HepG2 (cell line): ENCODE data around the gene CPSF4. TPM values are rescaled to one million over a fixed set of nuclear protein-coding genes. Genes with fewer than 3 reads are reported as not detected.

Source experiments
- ARHGAP35 ChIP-seq: sonication (generic); formaldehyde crosslinking; IDR thresholded peaks from 2 replicates; pipeline ENCODE4 v1.9.0; 2022; ENCODE audit warnings: mild to moderate bottlenecking, inconsistent platforms, moderate library complexity, missing genetic modification reagents, borderline replicate concordance
- ARID2 ChIP-seq: sonication (generic); formaldehyde crosslinking; IDR thresholded peaks from 2 replicates; pipeline ENCODE4 v1.8.1; 2022; ENCODE audit warnings: mild to moderate bottlenecking, missing genetic modification reagents, borderline replicate concordance
- CEBPB ChIP-seq: IDR thresholded peaks from 2 replicates; pipeline ENCODE4 v1.6.1; 2011; ENCODE audit warnings: low read depth, low read length, improper control_type of control experiment, borderline replicate concordance
- HNRNPK ChIP-seq: fragments of 200-400 bp; formaldehyde crosslinking; IDR thresholded peaks from 2 replicates; pipeline ENCODE4 v1.6.1; 2018; ENCODE audit warnings: low read length, low read depth, moderate library complexity, mild to moderate bottlenecking; ENCODE audit not compliant: poor library complexity, severe bottlenecking
- HOXA5 ChIP-seq: sonication (generic); formaldehyde crosslinking; IDR thresholded peaks from 2 replicates; pipeline ENCODE4 v1.4.0; 2020; ENCODE audit warnings: missing genetic modification reagents
- PCBP2 ChIP-seq: fragments of 200-400 bp; formaldehyde crosslinking; optimal IDR thresholded peaks from 2 replicates; pipeline ENCODE3; 2018; ENCODE audit warnings: low read length, low read depth; ENCODE audit not compliant: poor library complexity, severe bottlenecking
- PLSCR1 ChIP-seq: sonication (generic); formaldehyde crosslinking; IDR thresholded peaks from 2 replicates; pipeline ENCODE4 v1.5.0; 2020; ENCODE audit warnings: missing genetic modification reagents, mild to moderate bottlenecking, borderline replicate concordance
- POGK ChIP-seq: sonication (generic); formaldehyde crosslinking; conservative IDR thresholded peaks from 2 replicates; pipeline ENCODE4 v1.8.0; 2022; ENCODE audit warnings: mild to moderate bottlenecking, moderate library complexity, missing genetic modification reagents
- SALL1 ChIP-seq: sonication (generic); formaldehyde crosslinking; IDR thresholded peaks from 2 replicates; pipeline ENCODE4 v1.8.0; 2022; ENCODE audit warnings: mild to moderate bottlenecking, missing genetic modification reagents
- SOX6 ChIP-seq, 2 experiments: fragments of 450-650 bp in 1 of 2; sonication (generic) in 1 of 2; formaldehyde crosslinking in 1 of 2; IDR thresholded peaks; 2 replicates each; pipeline versions ENCODE4 v1.4.0 to v1.6.1; 2017 to 2020; ENCODE audit warnings: antibody characterized with exemption in 1 of 2, mild to moderate bottlenecking in 1 of 2, missing genetic modification reagents in 1 of 2
- XRCC5 ChIP-seq: fragments of 200-400 bp; formaldehyde crosslinking; optimal IDR thresholded peaks from 2 replicates; pipeline ENCODE3; 2017; ENCODE audit warnings: mild to moderate bottlenecking, low read length
- ZMAT5 ChIP-seq: sonication (generic); formaldehyde crosslinking; IDR thresholded peaks from 2 replicates; pipeline ENCODE4 v1.5.0; 2020; ENCODE audit warnings: mild to moderate bottlenecking, low read depth, missing genetic modification reagents, borderline replicate concordance
- ZNF546 ChIP-seq: sonication (generic); formaldehyde crosslinking; conservative IDR thresholded peaks from 2 replicates; pipeline ENCODE4 v1.8.1; 2023; ENCODE audit warnings: mild to moderate bottlenecking, missing genetic modification reagents
- ZNF557 ChIP-seq: sonication (generic); formaldehyde crosslinking; IDR thresholded peaks from 2 replicates; pipeline ENCODE4 v1.4.0; 2020; ENCODE audit warnings: missing genetic modification reagents
- ZNF567 ChIP-seq: sonication (generic); formaldehyde crosslinking; IDR thresholded peaks from 2 replicates; pipeline ENCODE4 v1.8.1; 2023; ENCODE audit warnings: mild to moderate bottlenecking, missing genetic modification reagents, borderline replicate concordance
- ZNF660 ChIP-seq: sonication (generic); formaldehyde crosslinking; IDR thresholded peaks from 2 replicates; pipeline ENCODE4 v1.5.1; 2020; ENCODE audit warnings: mild to moderate bottlenecking, low read depth, missing genetic modification reagents, borderline replicate concordance
- ZNF792 ChIP-seq: IDR thresholded peaks from 2 replicates; pipeline ENCODE4 v1.6.1; 2016
- ZSCAN29 ChIP-seq: sonication (generic); formaldehyde crosslinking; conservative IDR thresholded peaks from 2 replicates; pipeline ENCODE4 v1.4.0; 2020; ENCODE audit warnings: mild to moderate bottlenecking, missing genetic modification reagents
- ZSCAN9 ChIP-seq: IDR thresholded peaks from 2 replicates; pipeline ENCODE4 v1.6.1; 2016; ENCODE audit warnings: borderline replicate concordance
- polyA plus RNA-seq, 8 experiments: library from polyadenylated mRNA; depleted of rRNA in 3 of 8; stranded (reverse) in 7 of 8; unstranded in 1 of 8; fragments of >200 nt; fragmentation: Illumina TruSeq in 4 of 8; extraction: Trizol in 4 of 8; gene quantifications; 2 replicates each; pipeline versions ENCODE4 v1.2.1 to v1.2.3, GENCODE V29; 2011 to 2016; ENCODE audit warnings: low read depth in 4 of 8, missing spikeins in 1 of 8, mixed read lengths in 1 of 8; ENCODE audit not compliant: insufficient read depth in 1 of 8
- total RNA-seq, 5 experiments: library from RNA; depleted of rRNA; stranded (reverse); fragments of >200 nt; fragmentation: Illumina TruSeq; extraction: Trizol; gene quantifications; 2 replicates each; pipeline ENCODE4 v1.2.3, GENCODE V29; 2016; ENCODE audit warnings: low read depth in 1 of 5
- TF ChIP-seq, protein P1 (sequence below): IDR thresholded peaks from 2 replicates; pipeline ENCODE4 v1.6.1; 2016; ENCODE audit warnings: mild to moderate bottlenecking
- TF ChIP-seq, protein P2 (sequence below): sonication (generic); formaldehyde crosslinking; IDR thresholded peaks from 2 replicates; pipeline ENCODE4 v1.4.0; 2020; ENCODE audit warnings: missing genetic modification reagents

CPSF4 gene
- total and polyA plus RNA-seq, 2 of the 13 experiments (the other 11 are each of a cell fraction or from before 2014, with no cell fraction given): 34.1 to 49.6 TPM

GRCh38 chr7:99504603-99505323 is 66.0 kb downstream of the CPSF4 start, which contains the start of gene ZKSCAN5 (continued):
- TF ChIP-seq ZSCAN9 (no peak), SOX6 (IDR thresholded peaks at IDR 0.05) (no peak), SOX6 (CRISPR knock-in tag; IDR thresholded peaks at IDR 0.05) (peak; percentile 32; the same call in 1 of the 2 replicates), ARHGAP35 (no peak), ZSCAN29 (CRISPR knock-in tag) (peak; percentile 90), PLSCR1 (CRISPR knock-in tag) (no peak), HOXA5 (CRISPR knock-in tag) (0 out of 2 replicates have a peak, but pooled peaks have one; percentile 9), XRCC5 (no peak), ARID2 (CRISPR knock-in tag) (no peak), PCBP2 (no peak), CEBPB (0 out of 2 replicates have a peak, but pooled peaks have one; percentile 36), ZMAT5 (CRISPR knock-in tag) (no peak), ZNF567 (CRISPR knock-in tag) (no peak), ZNF792 (CRISPR knock-in tag) (no peak), ZNF546 (CRISPR knock-in tag) (no peak), POGK (CRISPR knock-in tag) (peak; percentile 86), HNRNPK (no peak), ZNF557 (CRISPR knock-in tag) (no peak), SALL1 (peak; percentile 59), ZNF660 (CRISPR knock-in tag) (no peak)
- TF ChIP-seq, protein P1, sequence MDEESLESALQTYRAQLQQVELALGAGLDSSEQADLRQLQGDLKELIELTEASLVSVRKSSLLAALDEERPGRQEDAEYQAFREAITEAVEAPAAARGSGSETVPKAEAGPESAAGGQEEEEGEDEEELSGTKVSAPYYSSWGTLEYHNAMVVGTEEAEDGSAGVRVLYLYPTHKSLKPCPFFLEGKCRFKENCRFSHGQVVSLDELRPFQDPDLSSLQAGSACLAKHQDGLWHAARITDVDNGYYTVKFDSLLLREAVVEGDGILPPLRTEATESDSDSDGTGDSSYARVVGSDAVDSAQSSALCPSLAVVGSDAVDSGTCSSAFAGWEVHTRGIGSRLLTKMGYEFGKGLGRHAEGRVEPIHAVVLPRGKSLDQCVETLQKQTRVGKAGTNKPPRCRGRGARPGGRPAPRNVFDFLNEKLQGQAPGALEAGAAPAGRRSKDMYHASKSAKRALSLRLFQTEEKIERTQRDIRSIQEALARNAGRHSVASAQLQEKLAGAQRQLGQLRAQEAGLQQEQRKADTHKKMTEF (CRISPR knock-in tag): peak; percentile 49; the same call in 1 of the 2 replicates
- TF ChIP-seq, protein P2, sequence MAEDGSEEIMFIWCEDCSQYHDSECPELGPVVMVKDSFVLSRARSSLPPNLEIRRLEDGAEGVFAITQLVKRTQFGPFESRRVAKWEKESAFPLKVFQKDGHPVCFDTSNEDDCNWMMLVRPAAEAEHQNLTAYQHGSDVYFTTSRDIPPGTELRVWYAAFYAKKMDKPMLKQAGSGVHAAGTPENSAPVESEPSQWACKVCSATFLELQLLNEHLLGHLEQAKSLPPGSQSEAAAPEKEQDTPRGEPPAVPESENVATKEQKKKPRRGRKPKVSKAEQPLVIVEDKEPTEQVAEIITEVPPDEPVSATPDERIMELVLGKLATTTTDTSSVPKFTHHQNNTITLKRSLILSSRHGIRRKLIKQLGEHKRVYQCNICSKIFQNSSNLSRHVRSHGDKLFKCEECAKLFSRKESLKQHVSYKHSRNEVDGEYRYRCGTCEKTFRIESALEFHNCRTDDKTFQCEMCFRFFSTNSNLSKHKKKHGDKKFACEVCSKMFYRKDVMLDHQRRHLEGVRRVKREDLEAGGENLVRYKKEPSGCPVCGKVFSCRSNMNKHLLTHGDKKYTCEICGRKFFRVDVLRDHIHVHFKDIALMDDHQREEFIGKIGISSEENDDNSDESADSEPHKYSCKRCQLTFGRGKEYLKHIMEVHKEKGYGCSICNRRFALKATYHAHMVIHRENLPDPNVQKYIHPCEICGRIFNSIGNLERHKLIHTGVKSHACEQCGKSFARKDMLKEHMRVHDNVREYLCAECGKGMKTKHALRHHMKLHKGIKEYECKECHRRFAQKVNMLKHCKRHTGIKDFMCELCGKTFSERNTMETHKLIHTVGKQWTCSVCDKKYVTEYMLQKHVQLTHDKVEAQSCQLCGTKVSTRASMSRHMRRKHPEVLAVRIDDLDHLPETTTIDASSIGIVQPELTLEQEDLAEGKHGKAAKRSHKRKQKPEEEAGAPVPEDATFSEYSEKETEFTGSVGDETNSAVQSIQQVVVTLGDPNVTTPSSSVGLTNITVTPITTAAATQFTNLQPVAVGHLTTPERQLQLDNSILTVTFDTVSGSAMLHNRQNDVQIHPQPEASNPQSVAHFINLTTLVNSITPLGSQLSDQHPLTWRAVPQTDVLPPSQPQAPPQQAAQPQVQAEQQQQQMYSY (CRISPR knock-in tag): no peak
